ENCODE data around the gene JOSD1. TPM values are rescaled to one million over a fixed set of nuclear protein-coding genes. Genes with fewer than 3 reads are reported as not detected.

JOSD1 gene
- total and polyA plus RNA-seq, 9 of the 15 experiments (the other 6 are each of a cell fraction or from before 2014, with no cell fraction given), result 8.9 to 39.1 (median 30.4) TPM

DNA sequence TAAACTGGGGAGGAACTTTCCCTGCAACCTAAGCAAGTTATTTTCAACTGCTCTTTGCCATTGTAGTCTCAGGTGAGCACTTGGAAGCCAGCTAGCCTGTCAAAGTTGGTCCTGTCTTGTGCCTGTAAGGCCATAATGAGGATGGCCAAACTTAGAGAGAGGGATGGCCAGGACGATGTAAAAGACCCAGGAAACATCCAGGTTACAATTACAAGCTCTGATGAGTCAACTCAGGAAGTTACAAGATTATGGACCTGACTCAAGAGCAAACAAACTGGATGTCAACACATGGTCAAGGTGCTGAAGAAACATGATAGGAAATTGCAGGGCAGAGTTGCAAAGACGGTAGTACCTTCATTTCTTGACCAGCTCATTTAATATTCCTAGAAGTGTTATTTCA, 6.6 kb upstream of the JOSD1 start:
- in situ Hi-C loops (cut with MboI), result no loop called here
- TF ChIP-seq FOXP1 (CRISPR knock-in tag; IDR thresholded peaks at IDR 0.05) (no peak), DPF2 (IDR thresholded peaks at IDR 0.05) (peak; percentile 70), ATF1 (CRISPR knock-in tag; IDR thresholded peaks at IDR 0.05) (no peak), ATF1 (tag; IDR thresholded peaks at IDR 0.05) (no peak), MYC (IDR thresholded peaks at IDR 0.05; ENCODE audit: low read depth, low read length) (no peak), MYC (CRISPR knock-in tag; IDR thresholded peaks at IDR 0.05; ENCODE audit: borderline replicate concordance, low read depth) (no peak), HNRNPK (IDR thresholded peaks at IDR 0.05; ENCODE audit: low read depth, low read length, poor library complexity, severe bottlenecking) (no peak), ZNF347 (CRISPR knock-in tag; IDR thresholded peaks at IDR 0.05; ENCODE audit: low read depth) (no peak), CHD7 (IDR thresholded peaks at IDR 0.05; ENCODE audit: low read depth, low read length) (no peak), SNAPC5 (CRISPR knock-in tag; IDR thresholded peaks at IDR 0.05) (no peak), PCBP2 (IDR thresholded peaks at IDR 0.05; ENCODE audit: low read depth, low read length, poor library complexity, severe bottlenecking) (no peak)

More for the DNA sequence above, 6.6 kb upstream of the JOSD1 start:
- 0% methylated on average over 2 of the region's 2 CpGs for WGBS (ENCODE audit: insufficient coverage, low coverage, missing lambda C conversion rate)
- DNase-seq (ENCODE audit: extremely low read depth in 1 of 4, low spot score in 3 of 4), result peak in 2 of 4 experiments; percentile 39 to 57
- Histone ChIP-seq H3K4me3 (peak overlapping the region; percentile 94), H3K9me3 (replicated peaks; ENCODE audit: control insufficient read depth, insufficient read depth, low read depth, low read length) (no peaks in the 10 kb centered on the region), H3K27me3 (ENCODE audit: control insufficient read depth in 2 of 2, insufficient read depth in 2 of 2, low read length in 2 of 2) (no peaks in the 10 kb centered on the region), H3K27ac (ENCODE audit: extremely low read depth, low read depth, low read length) (peak overlapping the region; percentile 91), H2AFZ (ENCODE audit: low read depth, low read length) (no peak overlapping the region), H3K9ac (ENCODE audit: insufficient read depth in 1 of 2, low read depth in 2 of 2, low read length in 2 of 2) (peak overlapping the region; percentile 68 to 86; a peak in 3 of 4 replicates), H3K36me3 (ENCODE audit: control insufficient read depth, insufficient read depth, low read length) (peaks cover 32% of the 10 kb centered on the region; the same call in 2 of the 3 replicates), H3K9me1 (ENCODE audit: control insufficient read depth, insufficient read depth, low read length) (no peaks in the 10 kb centered on the region), H3K4me2 (ENCODE audit: insufficient read depth, low read length) (peak overlapping the region; percentile 91), H3K79me2 (ENCODE audit: control insufficient read depth, insufficient read depth, low read length) (peaks cover 66% of the 10 kb centered on the region), H4K20me1 (replicated peaks; ENCODE audit: control insufficient read depth, insufficient read depth, low read length) (peaks cover 23% of the 10 kb centered on the region), H3K4me1 (replicated peaks in 1 of 2; ENCODE audit: control insufficient read depth in 2 of 2, insufficient read depth in 2 of 2, low read length in 2 of 2) (peaks cover 27 to 40% of the 10 kb centered on the region in 2 experiments; a peak in 4 of 5 replicates)
- ChIA-PET CTCF (ENCODE audit: low intra/inter-chr PET ratio) (no interaction called here), POLR2A (interaction anchor here (0.6 to 2.7 kb wide), 12 partner anchors 9 to 408 kb away, joined by 3 to 9 read pairs (median 4); partner anchors contain the start of gene TOMM22)
- peak; percentile 3; the same call in 1 of the 3 replicates for ATAC-seq
- FAIRE-seq, result peak; percentile 81
- BruUV-seq (replicated peaks), result TSS peak; percentile 55
- intact Hi-C loops (cut with micrococcal nuclease), result no loop called here

Measured in K562 (cell line).